Measurements from ENCODE around the gene TMEM175. TPM values are rescaled to one million over a fixed set of nuclear protein-coding genes. Genes with fewer than 3 reads are reported as not detected.

TMEM175 gene
- total and polyA plus RNA-seq, 9 donors = 10.6 to 28.4 (median 21.2) TPM

DNA sequence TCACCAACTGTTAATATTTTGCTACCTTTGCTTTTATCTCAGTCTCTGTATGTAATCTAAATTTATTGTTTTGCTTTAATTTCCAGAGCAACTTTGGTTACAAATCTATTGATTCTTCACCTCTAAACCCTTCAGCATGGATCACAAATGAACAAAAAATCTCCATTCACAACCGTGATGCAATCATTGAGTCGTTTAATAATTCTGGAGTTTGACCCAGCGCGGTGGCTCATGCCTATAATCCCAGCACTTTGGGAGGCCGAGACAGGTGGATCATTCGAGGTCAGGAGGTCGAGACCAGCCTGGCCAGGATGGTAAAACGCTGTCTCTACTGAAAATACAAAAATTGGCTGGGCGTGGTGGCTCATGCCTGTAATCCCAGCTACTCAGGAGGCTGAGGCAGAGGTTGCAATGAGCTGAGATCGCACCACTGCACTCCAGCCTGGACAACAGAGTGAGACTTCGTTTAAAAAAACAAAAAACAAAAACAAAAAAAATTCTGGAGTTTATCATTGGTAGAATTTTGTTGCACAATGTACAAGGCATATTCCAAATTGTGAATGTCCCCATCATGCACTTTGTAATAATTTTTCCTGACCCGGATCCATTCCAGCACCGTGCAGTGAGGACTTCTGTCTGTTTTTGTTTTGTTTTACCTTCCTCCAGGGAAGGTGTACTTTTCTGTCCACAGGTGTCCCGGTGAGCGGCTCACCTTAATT is 52.2 kb downstream of the TMEM175 start:
- Histone ChIP-seq H3K4me1 (ENCODE audit: insufficient read depth) (peaks cover 14% of the 10 kb centered on the region), H3K27me3 (no peaks in the 10 kb centered on the region), H3K36me3 (no peaks in the 10 kb centered on the region), H3K27ac (no peak overlapping the region), H3K9me3 (no peaks in the 10 kb centered on the region), H3K4me3 (no peak overlapping the region)
- no peak for TF ChIP-seq POLR2A (IDR thresholded peaks at IDR 0.05)
- intact Hi-C loops (cut with DNase I) = loop anchor here in 3 of 4 donors (5.0 to 10.0 kb wide), 3 partner anchors 240 to 250 kb away; no protein-coding TSS in a partner anchor
- no peak for DNase-seq
- 88 to 90% (median 89%) methylated on average over 15 of the region's 15 CpGs for WGBS, 3 donors

DNA sequence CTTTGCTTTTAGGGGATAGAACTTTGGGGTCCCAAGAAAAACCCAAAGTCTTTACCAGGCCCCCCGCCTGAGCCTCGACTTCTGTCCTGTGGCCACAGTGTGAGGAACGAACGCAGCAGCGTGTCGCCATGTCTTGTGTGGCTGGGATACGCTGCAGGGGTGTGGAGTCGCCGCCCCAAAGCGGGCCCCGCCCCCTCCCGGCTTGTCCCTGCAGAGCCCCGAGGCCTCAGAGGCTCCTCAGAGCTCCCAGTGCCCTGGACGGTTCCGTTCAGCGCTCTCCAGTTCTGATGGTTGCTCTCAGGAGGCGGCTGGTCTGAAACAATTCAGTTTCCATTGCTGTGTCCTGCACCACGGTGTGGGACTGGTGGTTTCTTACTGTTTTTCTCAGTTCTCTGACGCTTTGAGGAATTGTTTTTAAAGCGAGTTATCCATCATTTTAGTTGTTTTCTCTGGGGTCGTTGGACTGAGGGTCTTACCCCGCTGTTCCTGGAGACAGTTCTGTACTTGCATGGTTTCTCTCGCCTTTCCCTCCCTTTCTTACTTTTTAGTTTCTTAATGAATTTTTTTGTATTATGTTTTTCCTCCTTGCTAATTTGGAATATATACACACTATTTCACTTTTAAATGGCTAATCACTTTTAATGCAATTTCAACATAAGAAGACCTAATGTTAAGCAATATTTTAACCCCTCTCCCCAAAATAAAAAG is 53.0 kb downstream of the TMEM175 start:
- no peak overlapping the region for H3K27ac ChIP-seq
- no peaks in the 10 kb centered on the region for H3K36me3 ChIP-seq
- no peaks in the 10 kb centered on the region for H3K27me3 ChIP-seq
- no peak for DNase-seq
- WGBS, 3 donors = 73 to 76% (median 75%) methylated on average over 23 of the region's 23 CpGs
- TF ChIP-seq POLR2A (IDR thresholded peaks at IDR 0.05) (no peak), EP300 (IDR thresholded peaks at IDR 0.05) (no peak)
- TF ChIP-seq, protein P1, sequence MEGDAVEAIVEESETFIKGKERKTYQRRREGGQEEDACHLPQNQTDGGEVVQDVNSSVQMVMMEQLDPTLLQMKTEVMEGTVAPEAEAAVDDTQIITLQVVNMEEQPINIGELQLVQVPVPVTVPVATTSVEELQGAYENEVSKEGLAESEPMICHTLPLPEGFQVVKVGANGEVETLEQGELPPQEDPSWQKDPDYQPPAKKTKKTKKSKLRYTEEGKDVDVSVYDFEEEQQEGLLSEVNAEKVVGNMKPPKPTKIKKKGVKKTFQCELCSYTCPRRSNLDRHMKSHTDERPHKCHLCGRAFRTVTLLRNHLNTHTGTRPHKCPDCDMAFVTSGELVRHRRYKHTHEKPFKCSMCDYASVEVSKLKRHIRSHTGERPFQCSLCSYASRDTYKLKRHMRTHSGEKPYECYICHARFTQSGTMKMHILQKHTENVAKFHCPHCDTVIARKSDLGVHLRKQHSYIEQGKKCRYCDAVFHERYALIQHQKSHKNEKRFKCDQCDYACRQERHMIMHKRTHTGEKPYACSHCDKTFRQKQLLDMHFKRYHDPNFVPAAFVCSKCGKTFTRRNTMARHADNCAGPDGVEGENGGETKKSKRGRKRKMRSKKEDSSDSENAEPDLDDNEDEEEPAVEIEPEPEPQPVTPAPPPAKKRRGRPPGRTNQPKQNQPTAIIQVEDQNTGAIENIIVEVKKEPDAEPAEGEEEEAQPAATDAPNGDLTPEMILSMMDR (IDR thresholded peaks at IDR 0.05) = no peak
- H3K4me1 ChIP-seq (ENCODE audit: insufficient read depth) = peaks cover 14% of the 10 kb centered on the region
- H3K4me3 ChIP-seq = no peak overlapping the region
- no peaks in the 10 kb centered on the region for H3K9me3 ChIP-seq
- intact Hi-C loops (cut with DNase I) = loop anchor here in 3 of 4 donors (5.0 to 10.0 kb wide), 3 partner anchors 240 to 250 kb away; no protein-coding TSS in a partner anchor

DNA sequence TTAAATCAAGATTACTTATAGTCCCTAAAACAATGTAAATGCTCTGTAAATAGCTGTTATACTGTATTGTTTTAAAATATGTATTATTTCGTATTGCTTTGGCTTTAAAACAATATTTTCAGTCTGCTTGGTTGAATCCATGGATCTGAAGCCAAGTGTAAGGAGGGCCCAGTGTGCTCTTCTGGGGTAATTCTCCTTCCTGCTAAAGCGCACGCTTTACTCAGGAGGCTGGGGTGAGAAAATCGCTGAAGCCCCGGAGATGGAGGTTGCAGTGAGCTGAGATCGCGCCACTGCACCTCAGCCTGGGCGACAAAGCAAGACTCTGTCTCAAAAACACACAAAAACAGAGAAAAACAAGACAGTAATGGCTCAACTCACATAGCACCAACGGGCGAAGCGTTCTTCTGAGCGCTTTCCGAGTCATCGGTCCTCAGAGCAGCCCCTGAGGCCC is 54.2 kb downstream of the TMEM175 start:
- Histone ChIP-seq H3K4me1 (ENCODE audit: insufficient read depth) (peaks cover 14% of the 10 kb centered on the region), H3K9me3 (no peaks in the 10 kb centered on the region), H3K36me3 (no peaks in the 10 kb centered on the region), H3K4me3 (peak overlapping the region; percentile 68), H3K27ac (peak overlapping the region in 1 of 2 donors; percentile 52), H3K27me3 (no peaks in the 10 kb centered on the region)
- 1 to 2% (median 1%) methylated on average over 14 of the region's 14 CpGs for WGBS, 3 donors
- TF ChIP-seq, protein P1 (IDR thresholded peaks at IDR 0.05) = no peak
- TF ChIP-seq EP300 (IDR thresholded peaks at IDR 0.05) (no peak), POLR2A (IDR thresholded peaks at IDR 0.05) (no peak)
- no peak for DNase-seq
- intact Hi-C loops (cut with DNase I) = loop anchor here in 3 of 4 donors (5.0 to 10.0 kb wide), 3 partner anchors 242 to 252 kb away; no protein-coding TSS in a partner anchor

DNA sequence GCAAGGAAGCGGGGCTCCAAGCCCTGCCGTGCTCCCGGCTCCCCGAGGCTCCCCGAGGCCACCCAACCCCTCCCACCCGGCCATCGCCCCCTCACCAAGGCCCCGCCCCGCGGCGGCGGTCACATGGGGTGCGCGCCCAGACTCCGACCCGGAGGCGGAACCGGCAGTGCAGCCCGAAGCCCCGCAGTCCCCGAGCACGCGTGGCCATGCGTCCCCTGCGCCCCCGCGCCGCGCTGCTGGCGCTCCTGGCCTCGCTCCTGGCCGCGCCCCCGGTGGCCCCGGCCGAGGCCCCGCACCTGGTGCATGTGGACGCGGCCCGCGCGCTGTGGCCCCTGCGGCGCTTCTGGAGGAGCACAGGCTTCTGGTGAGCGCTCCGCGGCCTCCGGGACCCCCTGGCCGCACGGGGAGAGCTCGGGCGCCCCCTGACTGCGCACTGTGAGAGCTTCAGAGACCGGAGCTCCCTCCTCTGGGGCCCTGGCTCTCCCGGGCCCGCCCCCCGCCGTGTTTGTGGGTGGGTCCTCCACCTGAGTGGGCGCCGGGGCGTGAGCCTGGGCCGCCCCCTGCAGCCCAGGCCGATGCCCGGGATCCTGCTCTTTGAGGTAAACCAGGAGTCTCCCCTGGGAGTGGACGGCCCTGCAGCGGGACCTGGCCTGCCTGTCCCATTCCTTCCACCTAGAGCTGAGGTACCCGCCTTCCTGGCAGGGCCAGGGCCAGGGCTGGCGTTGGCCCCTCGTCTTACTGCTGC is 54.8 kb downstream of the TMEM175 start, which contains the start of gene IDUA:
Gene IDUA, plus strand, starts transcription at position 166 of the 745 bp plus-strand sequence. Its CDS starts 41 bp downstream, at position 207.
- intact Hi-C loops (cut with DNase I) = loop anchor here in 3 of 4 donors (5.0 to 10.0 kb wide), 3 partner anchors 242 to 252 kb away; no protein-coding TSS in a partner anchor
- Histone ChIP-seq H3K4me1 (ENCODE audit: insufficient read depth) (peaks cover 14% of the 10 kb centered on the region), H3K27me3 (no peaks in the 10 kb centered on the region), H3K36me3 (no peaks in the 10 kb centered on the region), H3K27ac (peak within 1 kb of the TSS; percentile 44 to 52), H3K4me3 (peak within 1 kb of the TSS; percentile 68), H3K9me3 (no peaks in the 10 kb centered on the region)
- TF ChIP-seq, protein P1 (IDR thresholded peaks at IDR 0.05) = peak; percentile 25 to 63 (median 48)
- TF ChIP-seq EP300 (IDR thresholded peaks at IDR 0.05) = no peak
- peak; percentile 75 to 85 (median 81) for DNase-seq
- WGBS, 3 donors = 1 to 8% (median 1%) methylated on average over 7 to 69 of the region's 69 CpGs
